H1 (cell line): ENCODE data around the gene UFSP1. TPM values are rescaled to one million over a fixed set of nuclear protein-coding genes. Genes with fewer than 3 reads are reported as not detected.

ENCODE experiments used
- CTCF ChIA-PET: fragments of 300-600 bp; sonication (Branson Sonifier 250); formaldehyde crosslinking; loops from one replicate; lab custom pipeline; 2021; ENCODE audit not compliant: partially characterized antibody; lab: Charles Lee
- POLR2A ChIA-PET: fragments of 300-600 bp; sonication (Branson Sonifier 250); formaldehyde crosslinking; loops from one replicate; lab custom pipeline; 2021; ENCODE audit warnings: inconsistent platforms; ENCODE audit not compliant: partially characterized antibody; lab: Charles Lee
- DNase-seq, 2 experiments: peaks; one replicate each; pipeline versions ENCODE4 v3.0.0 to v3.0.0-alpha.2; 2010 to 2022; ENCODE audit warnings: low spot score in 2 of 2, low read depth in 1 of 2, mixed read lengths in 1 of 2
- FAIRE-seq: peaks from 2 replicates; lab custom pipeline; 2011; peaks lifted over from hg19 to GRCh38; lab: Jason Lieb, UNC
- H2AFZ ChIP-seq: 2 replicates; pipeline ENCODE4 v1.8.1; 2012; ENCODE audit warnings: low read length, inconsistent platforms
- H2AK5ac ChIP-seq: 2 replicates; pipeline ENCODE4 v1.6.1; 2013; ENCODE audit warnings: low read depth, low read length
- H2BK120ac ChIP-seq: replicated peaks from 2 replicates; pipeline ENCODE3; 2013; ENCODE audit warnings: low read depth, low read length, inconsistent platforms
- H2BK12ac ChIP-seq: 2 replicates; pipeline ENCODE4 v1.6.1; 2013; ENCODE audit warnings: low read depth, low read length
- H2BK15ac ChIP-seq: 2 replicates; pipeline ENCODE4 v1.6.1; 2013; ENCODE audit warnings: low read length
- H2BK20ac ChIP-seq: 2 replicates; pipeline ENCODE4 v1.6.1; 2013; ENCODE audit warnings: low read length
- H2BK5ac ChIP-seq: 2 replicates; pipeline ENCODE4 v1.6.1; 2013; ENCODE audit warnings: low read depth, low read length
- H3K14ac ChIP-seq: 2 replicates; pipeline ENCODE4 v1.6.1; 2013; ENCODE audit warnings: inconsistent platforms; ENCODE audit not compliant: insufficient read length
- H3K18ac ChIP-seq: 2 replicates; pipeline ENCODE4 v1.6.1; 2013; ENCODE audit warnings: low read length; ENCODE audit errors: extremely low read depth
- H3K23ac ChIP-seq: 2 replicates; pipeline ENCODE4 v1.6.1; 2013; ENCODE audit warnings: inconsistent platforms; ENCODE audit not compliant: insufficient read length
- H3K23me2 ChIP-seq: 2 replicates; pipeline ENCODE4 v1.6.1; 2013; ENCODE audit warnings: low read depth, low read length
- H3K27ac ChIP-seq: 2 replicates; pipeline ENCODE4 v1.6.1; 2011; ENCODE audit warnings: low read depth, low read length, inconsistent platforms
- H3K27me3 ChIP-seq, 4 experiments: replicated peaks in 1 of 4; 1 replicate in 1 of 4; 2 replicates in 3 of 4; pipeline versions ENCODE4 v1.6.1 to v1.8.1; 2011 to 2013; ENCODE audit warnings: low read length in 3 of 4, mild to moderate bottlenecking in 3 of 4, inconsistent platforms in 2 of 4, mixed read lengths in 2 of 4, moderate library complexity in 1 of 4; ENCODE audit not compliant: control insufficient read depth in 3 of 4, insufficient read depth in 3 of 4; ENCODE audit errors: extremely low read depth in 1 of 4
- H3K36me3 ChIP-seq, 4 experiments: 2 replicates each; pipeline versions ENCODE4 v1.6.1 to v1.8.1; 2011 to 2013; ENCODE audit warnings: mild to moderate bottlenecking in 4 of 4, low read length in 3 of 4, moderate library complexity in 2 of 4, control low read depth in 1 of 4, inconsistent platforms in 1 of 4; ENCODE audit not compliant: insufficient read depth in 4 of 4, control insufficient read depth in 2 of 4
- H3K4ac ChIP-seq: replicated peaks from 2 replicates; pipeline ENCODE3; 2013; ENCODE audit warnings: low read length, low read depth, mixed read lengths, inconsistent platforms; ENCODE audit not compliant: insufficient read length
- H3K4me1 ChIP-seq, 4 experiments: replicated peaks in 1 of 4; 1 replicate in 1 of 4; 2 replicates in 3 of 4; pipeline versions ENCODE4 v1.6.1 to v1.8.1; 2011 to 2013; ENCODE audit warnings: low read length in 3 of 4, inconsistent platforms in 2 of 4, mixed read lengths in 1 of 4; ENCODE audit not compliant: insufficient read depth in 4 of 4, control insufficient read depth in 3 of 4
- H3K4me2 ChIP-seq, 2 experiments: 2 replicates each; pipeline versions ENCODE4 v1.6.1 to v1.8.1; 2011 to 2013; ENCODE audit warnings: low read depth in 2 of 2, low read length in 2 of 2, control low read depth in 1 of 2, inconsistent platforms in 1 of 2, mild to moderate bottlenecking in 1 of 2; ENCODE audit not compliant: insufficient read depth in 1 of 2
- H3K4me3 ChIP-seq, 4 experiments: fragments of 200-600, 300-600 bp in 1 of 4; sonication (generic), shearing (Covaris generic), sonication (Bioruptor Twin) in 1 of 4; 2 replicates each; pipeline versions ENCODE4 v1.5.1 to v1.8.1; 2011 to 2016; ENCODE audit warnings: low read length in 4 of 4, low read depth in 3 of 4, control low read depth in 2 of 4, inconsistent platforms in 2 of 4, mild to moderate bottlenecking in 2 of 4, mixed read lengths in 1 of 4, moderate library complexity in 1 of 4; ENCODE audit not compliant: insufficient read depth in 2 of 4; ENCODE audit errors: extremely low read depth in 1 of 4
- H3K56ac ChIP-seq: replicated peaks from 2 replicates; pipeline ENCODE3; 2013; ENCODE audit warnings: low read depth, mild to moderate bottlenecking, mixed read lengths, low read length, inconsistent platforms; ENCODE audit not compliant: insufficient read length
- H3K79me1 ChIP-seq: 2 replicates; pipeline ENCODE4 v1.6.1; 2013; ENCODE audit warnings: low read depth, low read length, control low read depth
- H3K79me2 ChIP-seq, 2 experiments: 2 replicates each; pipeline versions ENCODE4 v1.6.1 to v1.8.1; 2012 to 2013; ENCODE audit warnings: low read length in 2 of 2, mild to moderate bottlenecking in 2 of 2, inconsistent platforms in 1 of 2; ENCODE audit not compliant: insufficient read depth in 2 of 2, control insufficient read depth in 1 of 2
- H3K9ac ChIP-seq, 4 experiments: replicated peaks in 1 of 4; 1 replicate in 1 of 4; 2 replicates in 3 of 4; pipeline versions ENCODE4 v1.6.1 to v1.8.1; 2011 to 2013; ENCODE audit warnings: low read depth in 3 of 4, low read length in 3 of 4, control low read depth in 2 of 4, mild to moderate bottlenecking in 2 of 4, moderate library complexity in 2 of 4, inconsistent platforms in 1 of 4; ENCODE audit errors: extremely low read depth in 1 of 4
- H3K9me3 ChIP-seq, 2 experiments: 2 replicates each; pipeline versions ENCODE4 v1.6.1 to v1.8.1; 2012 to 2013; ENCODE audit warnings: mild to moderate bottlenecking in 2 of 2, moderate library complexity in 2 of 2, control low read depth in 1 of 2, inconsistent platforms in 1 of 2, low read depth in 1 of 2, low read length in 1 of 2, mixed read lengths in 1 of 2; ENCODE audit not compliant: insufficient read depth in 2 of 2
- H4K20me1 ChIP-seq, 2 experiments: replicated peaks in 1 of 2; 2 replicates each; pipeline versions ENCODE3 to v1.8.1; 2011 to 2013; ENCODE audit warnings: inconsistent platforms in 2 of 2, low read length in 2 of 2, mild to moderate bottlenecking in 1 of 2; ENCODE audit not compliant: insufficient read depth in 2 of 2, control insufficient read depth in 1 of 2
- H4K5ac ChIP-seq: 2 replicates; pipeline ENCODE4 v1.6.1; 2013; ENCODE audit warnings: low read length, low read depth, mixed read lengths, inconsistent platforms; ENCODE audit not compliant: insufficient read length
- H4K8ac ChIP-seq: 2 replicates; pipeline ENCODE4 v1.8.0; 2013; ENCODE audit warnings: mild to moderate bottlenecking, moderate library complexity, low read length, inconsistent platforms; ENCODE audit not compliant: insufficient read depth; ENCODE audit errors: extremely low read depth
- H4K91ac ChIP-seq: replicated peaks from 2 replicates; pipeline ENCODE3; 2013; ENCODE audit warnings: low read length, mixed read lengths, inconsistent platforms; ENCODE audit not compliant: insufficient read length
- JUN ChIP-seq: IDR thresholded peaks from 2 replicates; pipeline ENCODE4 v1.6.1; 2011; ENCODE audit warnings: low read depth, mild to moderate bottlenecking, improper control_type of control experiment, low read length
- KDM5A ChIP-seq: fragments of 200-600 bp; IDR thresholded peaks from 2 replicates; pipeline ENCODE4 v1.7.1; 2012; ENCODE audit warnings: mild to moderate bottlenecking, low read length, inconsistent platforms, mixed read lengths
- RAD21 ChIP-seq, 2 experiments: IDR thresholded peaks in 1 of 2; conservative IDR thresholded peaks in 1 of 2; 2 replicates each; pipeline ENCODE4 v1.6.1; 2011; ENCODE audit warnings: low read depth in 2 of 2, low read length in 2 of 2, improper control_type of control experiment in 1 of 2, inconsistent platforms in 1 of 2, mild to moderate bottlenecking in 1 of 2, moderate library complexity in 1 of 2
- SIN3A ChIP-seq, 2 experiments: IDR thresholded peaks in 1 of 2; conservative IDR thresholded peaks in 1 of 2; 2 replicates each; pipeline ENCODE4 v1.6.1; 2011 to 2012; ENCODE audit warnings: low read length in 2 of 2, improper control_type of control experiment in 1 of 2, low read depth in 1 of 2, mild to moderate bottlenecking in 1 of 2
- TCF12 ChIP-seq: IDR thresholded peaks from 2 replicates; pipeline ENCODE4 v1.6.1; 2011; ENCODE audit warnings: low read depth, mild to moderate bottlenecking, low read length
- WGBS, 2 experiments: shearing (Covaris generic) in 1 of 2; methylation state at CpG; one replicate each; pipeline versions ENCODE4 v1.1.6 to v1.1.7; 2013 to 2015; ENCODE audit warnings: low lambda C conversion rate in 2 of 2, mixed read lengths in 2 of 2, inconsistent platforms in 1 of 2, low coverage in 1 of 2, missing lambda C conversion rate in 1 of 2; ENCODE audit not compliant: insufficient replicate concordance in 2 of 2, insufficient coverage in 1 of 2, insufficient read length in 1 of 2; ENCODE audit errors: extremely low coverage in 1 of 2, missing lambda C conversion rate in 1 of 2; 5-methylcytosine and 5-hydroxymethylcytosine counted together
- polyA plus RNA-seq, 7 experiments: library from polyadenylated mRNA; depleted of rRNA in 3 of 7; stranded (reverse) in 5 of 7; unstranded in 2 of 7; fragments of >200 nt in 5 of 7; fragments of 200-250 nt in 2 of 7; gene quantifications; 1 replicate in 5 of 7; 2 replicates in 1 of 7; 4 replicates in 1 of 7; pipeline versions ENCODE4 v1.2.1 to v1.2.3, GENCODE V29; 2011 to 2013; ENCODE audit warnings: missing spikeins in 2 of 7, mixed read lengths in 2 of 7
- total RNA-seq: library from RNA; stranded (reverse); fragmentation: NEBNext Ultra II Directional; extraction: Animal tissue kit (Norgen Biotek cat#: 25700); gene quantifications from 2 replicates; pipeline ENCODE4 v1.2.1, GENCODE V29; 2021

Gene UFSP1
- total and polyA plus RNA-seq, 2 of the 8 experiments (the other 6 are each of a cell fraction or from before 2014, with no cell fraction given) = 1.6 to 4.3 TPM

GRCh38 chr7:100908512-100908911 lies 19.0 kb upstream of the UFSP1 start:
- 97% methylated on average over 5 of the region's 5 CpGs; no CpG with 5 or more reads in 1 of the 2 experiments for WGBS, 2 experiments
- no peak overlapping the region for H3K4me2 ChIP-seq
- no peak for FAIRE-seq
- no peaks in the 10 kb centered on the region for H3K4me1 ChIP-seq
- no peak overlapping the region for H4K5ac ChIP-seq
- H3K79me1 ChIP-seq = no peaks in the 10 kb centered on the region
- no peak overlapping the region for H3K18ac ChIP-seq
- no peak overlapping the region for H3K9ac ChIP-seq
- no peak overlapping the region for H3K4ac ChIP-seq
- no peaks in the 10 kb centered on the region for H3K36me3 ChIP-seq
- DNase-seq = no peak
- TF ChIP-seq JUN (no peak), RAD21 (IDR thresholded peaks at IDR 0.05 in 1 of 2, conservative IDR thresholded peaks at IDR 0.05 in 1 of 2; ENCODE audit: low read depth in 2 of 2, low read length in 2 of 2) (no peak), TCF12 (no peak), SIN3A (conservative IDR thresholded peaks at IDR 0.05 in 1 of 2, IDR thresholded peaks at IDR 0.05 in 1 of 2; ENCODE audit: low read depth in 1 of 2, low read length in 2 of 2) (no peak), KDM5A (no peak)
- H3K79me2 ChIP-seq = no peaks in the 10 kb centered on the region
- ChIA-PET POLR2A (no interaction called here), CTCF (no interaction called here)
- 0 out of 2 replicates have a peak overlapping the region, but pooled peaks have one; percentile 17 for H2BK12ac ChIP-seq
- no peak overlapping the region for H2AFZ ChIP-seq
- H2BK5ac ChIP-seq = no peak overlapping the region
- H2BK15ac ChIP-seq = no peak overlapping the region
- no peak overlapping the region for H2BK120ac ChIP-seq
- H3K9me3 ChIP-seq = no peaks in the 10 kb centered on the region
- H3K23ac ChIP-seq = no peak overlapping the region
- H3K27ac ChIP-seq = no peak overlapping the region
- H3K23me2 ChIP-seq = no peaks in the 10 kb centered on the region
- no peaks in the 10 kb centered on the region for H4K20me1 ChIP-seq
- no peak overlapping the region for H2BK20ac ChIP-seq
- H3K4me3 ChIP-seq = no peak overlapping the region
- H3K27me3 ChIP-seq = no peaks in the 10 kb centered on the region
- H2AK5ac ChIP-seq = no peak overlapping the region
- H3K14ac ChIP-seq = no peak overlapping the region
- H3K56ac ChIP-seq = no peak overlapping the region
- H4K8ac ChIP-seq = no peak overlapping the region
- H4K91ac ChIP-seq = no peak overlapping the region
